ENCODE measurements around the gene YWHAH.

- TF ChIP-seq CTCF (IDR thresholded peaks at IDR 0.05; ENCODE audit: insufficient read depth, low read length, poor library complexity, severe bottlenecking) (no peak), EZH2phosphoT487 (conservative IDR thresholded peaks at IDR 0.05; ENCODE audit: low read length) (no peak)
Observed at GRCh38 chr22:31925056-31925455, 19.3 kb upstream of the YWHAH start.
